C1 segment of cervical spinal cord (tissue), 14 donors: ENCODE measurements around the gene MTREX.
"Not testable (repeated sequence)": the region's sequence is repeated elsewhere in the genome, so short reads cannot be mapped to it uniquely, and the experiment has no call there.

Experiments
- DNase-seq, 14 donors: peaks; one replicate each; lab custom pipeline; 2025; lab: John Stamatoyannopoulos, UW

Gene MTREX

GRCh38 chr5:55307383-55308253 is at the start of gene MTREX, which contains the start of gene DHX29:
Gene MTREX (plus strand): TSS chr5:55307989. CDS start chr5:55308014, 25 bp downstream.
Gene DHX29 (minus strand): TSS chr5:55307694. CDS start chr5:55307573, 121 bp downstream.
- peak; percentile 89 to 98 (median 92) for DNase-seq

GRCh38 chr5:55258339-55258738 is 49.5 kb upstream of the MTREX start:
- no peak for DNase-seq

DNA sequence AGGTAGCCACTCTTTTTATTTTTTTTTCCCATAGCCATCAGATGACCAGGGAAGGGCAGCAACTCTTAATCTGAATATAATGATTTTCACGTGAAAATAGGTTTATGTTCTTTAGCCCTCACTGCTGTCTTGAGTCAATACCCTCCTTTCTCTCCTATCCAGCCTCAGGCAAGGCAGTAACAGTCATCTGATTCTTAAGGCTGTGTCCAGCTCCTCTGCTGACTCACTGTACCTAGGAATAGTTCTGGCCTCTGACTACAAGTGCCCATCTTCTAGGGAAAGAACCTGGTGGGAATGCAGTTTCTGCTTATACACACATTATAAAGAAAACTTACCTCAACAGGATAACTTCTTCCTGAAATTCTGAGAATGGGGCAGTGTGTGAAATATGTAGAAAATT is 31.0 kb upstream of the MTREX start:
- DNase-seq, result no peak

- no peak for DNase-seq
Observed at GRCh38 chr5:55278778-55279177, 29.0 kb upstream of the MTREX start.

- DNase-seq, result no peak
Observed at GRCh38 chr5:55286411-55286933, 21.3 kb upstream of the MTREX start.

GRCh38 chr5:55289808-55290207 is 18.0 kb upstream of the MTREX start:
- no peak for DNase-seq

- no peak for DNase-seq
Observed at GRCh38 chr5:55290991-55291390, 16.8 kb upstream of the MTREX start.

DNA sequence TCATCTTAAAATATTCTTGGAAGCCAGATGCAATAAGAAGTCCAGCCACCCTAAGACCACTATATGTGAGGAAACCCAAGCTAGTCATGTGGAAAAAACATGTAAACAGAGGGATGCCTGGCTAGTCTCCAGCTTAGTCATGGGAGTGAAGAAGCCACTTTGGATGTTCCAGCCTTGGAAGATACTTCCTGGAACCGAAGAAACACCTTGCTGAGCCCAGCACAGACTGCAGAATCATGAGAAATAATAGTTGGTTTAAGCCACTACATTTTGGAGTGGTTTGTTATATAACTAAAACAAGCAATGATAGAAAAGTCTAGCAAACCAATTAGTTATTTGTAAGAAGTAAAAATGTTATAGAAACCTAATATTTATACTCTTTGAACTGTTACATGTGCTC is 12.9 kb upstream of the MTREX start:
- no peak for DNase-seq

DNA sequence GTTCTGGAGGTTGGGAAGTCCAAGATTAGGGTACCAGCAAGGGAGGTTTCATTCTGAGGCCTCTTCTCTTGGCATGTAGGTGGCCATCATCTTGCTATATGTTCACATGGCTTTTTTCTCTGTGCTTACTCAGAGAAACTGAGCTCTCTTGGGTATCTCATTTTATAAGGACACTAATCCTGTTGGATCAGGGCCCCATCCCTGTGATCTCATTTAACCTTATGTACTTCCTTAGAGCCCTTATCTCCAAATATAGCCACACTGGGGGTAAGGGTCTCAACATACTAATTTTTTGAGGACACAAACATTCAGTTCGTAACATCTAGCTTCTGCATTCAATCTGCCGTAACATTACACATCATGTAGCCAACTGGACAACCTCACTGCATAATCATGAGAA is 6.9 kb upstream of the MTREX start:
- no peak for DNase-seq

DNA sequence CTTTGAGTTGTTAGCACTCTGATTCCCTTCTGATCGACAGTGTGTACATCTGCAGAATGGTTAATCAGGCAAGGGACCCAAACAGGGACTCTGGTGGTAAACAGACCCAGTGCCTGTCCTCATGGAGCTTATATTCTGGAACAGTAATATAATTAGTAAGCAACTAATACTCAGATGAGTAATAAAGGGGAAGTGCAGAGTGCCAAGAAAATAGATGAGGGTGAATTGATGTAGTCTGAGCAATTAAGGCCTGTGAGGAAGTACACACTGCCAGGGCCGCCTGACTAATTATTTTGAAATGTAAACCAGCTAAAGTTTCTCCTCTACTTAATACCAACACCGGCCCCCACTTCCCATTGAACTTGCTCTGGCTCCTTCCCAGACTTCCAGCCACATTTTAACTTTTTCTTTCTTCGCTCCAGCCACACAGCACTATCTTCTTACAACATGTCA is 4.5 kb upstream of the MTREX start:
- no peak for DNase-seq

DNA sequence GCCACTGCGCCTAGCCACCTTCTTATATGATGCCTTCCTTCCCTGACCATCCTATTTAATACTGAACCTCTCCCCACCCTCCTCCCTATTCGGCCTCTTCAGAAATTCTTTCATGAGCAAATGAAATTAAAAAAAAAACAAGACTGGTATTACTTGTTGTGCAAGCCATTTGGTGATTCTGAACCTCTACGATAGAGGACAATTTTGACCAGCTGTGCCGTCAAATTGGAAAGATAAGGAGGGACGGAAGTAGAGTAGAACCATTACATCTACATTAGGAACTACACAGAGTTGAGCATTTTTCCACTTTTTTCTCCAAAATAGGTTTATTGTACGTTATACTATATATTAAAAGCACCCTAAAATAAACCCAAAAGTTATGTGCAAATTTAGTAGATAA is 3.2 kb upstream of the MTREX start:
- DNase-seq, result no peak

DNA sequence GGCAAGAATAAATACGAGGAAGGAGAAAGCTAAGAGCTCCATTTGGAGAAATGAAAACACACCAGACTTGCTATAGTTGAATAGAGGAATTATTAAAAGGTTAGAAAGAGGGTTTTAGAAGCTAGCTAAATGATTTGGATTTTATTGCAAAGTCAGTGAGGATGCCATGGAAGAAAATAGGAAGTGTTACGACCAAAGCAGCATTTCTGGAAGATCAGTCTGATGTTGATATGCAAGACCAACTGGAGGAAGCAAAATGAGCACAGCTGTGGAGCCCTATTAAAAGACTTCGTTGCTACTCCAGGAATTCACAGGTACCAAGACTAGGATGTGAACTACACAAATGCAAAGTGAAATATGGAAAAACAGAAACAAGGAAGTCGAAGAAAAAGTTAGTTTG is 2.4 kb upstream of the MTREX start:
- DNase-seq, result no peak

GRCh38 chr5:55306641-55307382 is 977 bp upstream of the MTREX start:
- DNase-seq, result peak in 1 of 14 donors; percentile 29

- DNase-seq, result peak in 1 of 14 donors; percentile 63
Observed at GRCh38 chr5:55308254-55308836, 556 bp downstream of the MTREX start.

DNA sequence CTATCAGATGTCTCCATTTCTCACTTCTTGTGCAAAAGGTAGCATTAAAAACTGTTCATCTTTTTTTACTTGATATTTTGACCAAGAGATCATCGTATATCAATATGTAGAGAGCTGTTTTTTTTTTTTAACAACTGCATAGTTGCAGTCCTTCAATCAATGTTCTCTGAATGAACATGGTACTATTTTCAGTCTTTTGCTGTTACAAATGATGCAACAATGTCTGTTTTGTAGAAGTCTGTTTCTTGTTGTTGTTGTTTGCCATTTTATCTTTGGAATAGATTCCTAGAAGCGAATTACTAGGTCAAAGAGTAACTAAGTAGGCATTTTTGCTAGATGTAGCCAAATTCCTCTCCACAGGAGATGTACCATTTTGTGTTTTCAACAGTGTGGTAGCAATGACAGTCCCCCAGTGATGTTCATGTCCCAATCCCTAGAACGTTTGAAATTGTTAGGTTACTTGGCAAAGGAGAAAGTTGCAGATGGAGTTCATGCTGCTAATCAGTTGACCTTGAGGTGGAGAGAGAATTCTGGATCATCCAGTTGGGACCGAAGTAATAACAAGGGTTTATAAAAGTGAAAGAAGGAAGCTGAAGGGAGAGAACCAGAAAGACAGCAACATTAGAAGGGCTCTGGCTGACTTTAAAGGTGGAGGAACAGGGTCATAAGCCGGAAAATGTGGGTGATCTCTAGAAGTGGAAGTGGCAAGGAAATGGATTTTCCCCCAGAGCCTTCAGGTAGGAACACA is 6.3 kb downstream of the MTREX start:
- DNase-seq, result no peak

GRCh38 chr5:55316289-55316688 is 8.5 kb downstream of the MTREX start:
- no peak for DNase-seq

DNA sequence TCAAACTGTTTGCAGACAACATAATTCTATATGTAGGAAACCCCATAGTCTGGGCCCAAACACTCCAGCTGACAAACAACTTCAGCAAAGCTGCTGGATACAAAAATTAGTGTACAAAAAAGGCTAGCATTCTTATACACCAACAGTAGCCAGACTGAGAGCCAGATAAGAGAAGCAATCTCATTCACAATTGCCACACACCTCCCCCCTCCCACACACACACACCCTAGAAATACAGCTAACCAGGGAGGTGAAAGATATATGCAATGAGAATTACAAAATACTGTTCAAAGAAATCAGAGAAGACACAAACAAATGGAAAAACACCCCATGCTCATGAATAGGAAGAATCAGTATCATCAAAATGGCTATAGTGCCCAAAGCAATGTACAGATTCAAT is 9.0 kb downstream of the MTREX start:
- no peak for DNase-seq

DNA sequence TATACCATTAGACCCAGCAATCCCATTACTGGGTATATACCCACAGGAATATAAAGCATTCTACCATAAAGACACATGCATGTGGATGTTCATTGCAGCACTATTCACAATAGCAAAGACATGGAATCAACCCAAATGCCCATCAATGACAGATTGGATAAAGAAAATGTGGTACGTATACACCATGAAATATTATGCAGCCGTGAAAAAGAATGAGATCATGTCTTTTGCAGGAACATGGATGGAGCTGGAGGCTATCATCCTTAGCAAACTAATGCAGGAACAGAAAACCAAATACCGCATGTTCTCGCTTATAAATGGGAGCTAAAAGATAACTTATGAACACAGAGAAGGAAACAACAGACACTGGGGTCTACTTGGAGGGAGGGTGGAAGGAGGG is 10.4 kb downstream of the MTREX start:
- DNase-seq, result not testable (repeated sequence)

GRCh38 chr5:55319491-55319890 is 11.7 kb downstream of the MTREX start:
- DNase-seq, result no peak

DNA sequence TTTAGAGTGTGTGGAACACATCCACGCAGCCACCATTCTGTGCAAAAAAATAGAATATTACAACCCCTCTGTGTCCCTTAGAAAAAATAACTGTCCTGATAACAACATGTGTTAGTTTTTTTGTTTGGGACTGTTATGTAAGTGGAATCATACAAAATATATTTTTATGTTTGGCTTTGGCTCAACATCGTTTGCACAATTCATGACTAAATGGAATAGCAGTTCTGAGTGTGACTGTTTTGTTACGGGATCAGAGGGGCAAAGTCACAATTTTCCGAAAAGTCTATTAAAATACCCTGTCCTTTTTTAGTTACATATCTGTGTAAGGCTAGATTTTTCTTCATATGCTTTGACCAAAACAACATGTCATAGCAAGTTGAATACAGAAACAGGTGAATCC is 12.8 kb downstream of the MTREX start:
- no peak for DNase-seq

- no peak for DNase-seq
Observed at GRCh38 chr5:55324006-55324405, 16.2 kb downstream of the MTREX start.
